Esophagus muscularis mucosa (tissue), 4 donors: ENCODE data around the gene ITGA7. TPM values are rescaled to one million over a fixed set of nuclear protein-coding genes. Genes with fewer than 3 reads are reported as not detected.
A peak's percentile ranks its signal among the peaks of the same experiment; 100 is the strongest.

Experiments
- DNase-seq: peaks from one replicate; pipeline ENCODE4 v3.0.0-alpha.2; 2017; ENCODE audit errors: extremely low spot score
- H3K27ac ChIP-seq, 4 donors: fragments of 200-600 bp; sonication (generic); replicated peaks in 1 of 4; 1 replicate in 3 of 4; 2 replicates in 1 of 4; pipeline ENCODE4 v1.5.1; 2016 to 2019; ENCODE audit warnings: mild to moderate bottlenecking in 1 of 4
- H3K27me3 ChIP-seq, 4 donors: fragments of 200-600 bp; sonication (generic); one replicate each; pipeline versions ENCODE4 v1.5.1 to v1.6.0; 2016 to 2019
- H3K36me3 ChIP-seq, 4 donors: fragments of 200-600 bp; sonication (generic); one replicate each; pipeline ENCODE4 v1.5.1; 2016 to 2019
- H3K4me1 ChIP-seq, 4 donors: fragments of 200-600 bp; sonication (generic); one replicate each; pipeline ENCODE4 v1.5.1; 2016 to 2019
- H3K4me3 ChIP-seq, 4 donors: fragments of 200-600 bp; sonication (generic); 1 replicate in 2 of 4; 2 replicates in 2 of 4; pipeline ENCODE4 v1.5.1; 2016 to 2019; ENCODE audit warnings: mild to moderate bottlenecking in 4 of 4, moderate library complexity in 1 of 4
- H3K9me3 ChIP-seq, 4 donors: fragments of 200-600 bp; sonication (generic); 1 replicate in 3 of 4; 2 replicates in 1 of 4; pipeline ENCODE4 v1.5.1; 2016 to 2019
- EP300 ChIP-seq: sonication (generic); formaldehyde crosslinking; IDR thresholded peaks from one replicate; pipeline ENCODE4 v1.6.1; 2017; ENCODE audit warnings: antibody characterized with exemption
- POLR2A ChIP-seq: fragments of 450-650 bp; IDR thresholded peaks from one replicate; pipeline ENCODE4 v1.6.1; 2017; ENCODE audit warnings: antibody characterized with exemption, moderate library complexity, mild to moderate bottlenecking, low read depth
- POLR2AphosphoS5 ChIP-seq, 2 donors: sonication (generic); formaldehyde crosslinking; IDR thresholded peaks; one replicate each; pipeline ENCODE4 v1.6.1; 2017; ENCODE audit warnings: antibody characterized with exemption in 2 of 2
- WGBS: methylation state at CpG from one replicate; pipeline ENCODE4 v1.1.5; 2018; 5-methylcytosine and 5-hydroxymethylcytosine counted together
- intact Hi-C: fragments of 100-400 bp; cut with DNase I; formaldehyde crosslinking; loops from one replicate; pipeline ENCODE4 v1.15.1; 2023
- total RNA-seq, 4 donors: library from RNA; depleted of rRNA; stranded (reverse); fragments of >200 nt; gene quantifications; one replicate each; pipeline versions ENCODE4 v1.1.0 to v1.2.1, GENCODE V29; 2016
- TF ChIP-seq, protein P1 (sequence below), 3 experiments: fragments of 200-600 bp in 2 of 3; fragments of 450-650 bp in 1 of 3; sonication (generic) in 2 of 3; IDR thresholded peaks; one replicate each; pipeline ENCODE4 v1.5.1; 2017 to 2019; ENCODE audit warnings: antibody characterized with exemption in 3 of 3, mild to moderate bottlenecking in 2 of 3, moderate library complexity in 1 of 3

ITGA7 gene
- total RNA-seq, 4 donors from 2014 or later: 155 to 245 (median 218) TPM

- H3K9me3 ChIP-seq: no peaks in the 10 kb centered on the region
- H3K4me3 ChIP-seq: peak overlapping the region; percentile 71 to 86 (median 74)
- TF ChIP-seq POLR2AphosphoS5 (IDR thresholded peaks at IDR 0.05): peak; percentile 46 to 64
- TF ChIP-seq, protein P1, sequence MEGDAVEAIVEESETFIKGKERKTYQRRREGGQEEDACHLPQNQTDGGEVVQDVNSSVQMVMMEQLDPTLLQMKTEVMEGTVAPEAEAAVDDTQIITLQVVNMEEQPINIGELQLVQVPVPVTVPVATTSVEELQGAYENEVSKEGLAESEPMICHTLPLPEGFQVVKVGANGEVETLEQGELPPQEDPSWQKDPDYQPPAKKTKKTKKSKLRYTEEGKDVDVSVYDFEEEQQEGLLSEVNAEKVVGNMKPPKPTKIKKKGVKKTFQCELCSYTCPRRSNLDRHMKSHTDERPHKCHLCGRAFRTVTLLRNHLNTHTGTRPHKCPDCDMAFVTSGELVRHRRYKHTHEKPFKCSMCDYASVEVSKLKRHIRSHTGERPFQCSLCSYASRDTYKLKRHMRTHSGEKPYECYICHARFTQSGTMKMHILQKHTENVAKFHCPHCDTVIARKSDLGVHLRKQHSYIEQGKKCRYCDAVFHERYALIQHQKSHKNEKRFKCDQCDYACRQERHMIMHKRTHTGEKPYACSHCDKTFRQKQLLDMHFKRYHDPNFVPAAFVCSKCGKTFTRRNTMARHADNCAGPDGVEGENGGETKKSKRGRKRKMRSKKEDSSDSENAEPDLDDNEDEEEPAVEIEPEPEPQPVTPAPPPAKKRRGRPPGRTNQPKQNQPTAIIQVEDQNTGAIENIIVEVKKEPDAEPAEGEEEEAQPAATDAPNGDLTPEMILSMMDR (IDR thresholded peaks at IDR 0.05): no peak
- H3K27me3 ChIP-seq: no peaks in the 10 kb centered on the region
- 4% methylated on average over 3 of the region's 3 CpGs for WGBS
- peaks cover 33 to 90% (median 83%) of the 10 kb centered on the region in 4 donors for H3K4me1 ChIP-seq
- H3K36me3 ChIP-seq: no peaks in the 10 kb centered on the region
- intact Hi-C loops: no loop called here
- H3K27ac ChIP-seq: peak overlapping the region; percentile 89 to 100 (median 96)
- no peak for DNase-seq
These were observed 1.1 kb upstream of the ITGA7 start for GRCh38 chr12:55708695-55709233.

- intact Hi-C loops: no loop called here
- WGBS: 13% methylated on average over 7 of the region's 22 CpGs
- DNase-seq: no peak
These were observed 459 bp downstream of the ITGA7 start for GRCh38 chr12:55707219-55707671.

GRCh38 chr12:55706568-55707218 lies 1.0 kb downstream of the ITGA7 start:
- peak overlapping the region; percentile 89 to 100 (median 96) for H3K27ac ChIP-seq
- no peak for TF ChIP-seq POLR2AphosphoS5 (IDR thresholded peaks at IDR 0.05)
- TF ChIP-seq, protein P1 (IDR thresholded peaks at IDR 0.05): no peak
- no peak for TF ChIP-seq POLR2A
- TF ChIP-seq EP300: no peak
- H3K36me3 ChIP-seq: peaks cover 0 to 5% (median under 1%) of the 10 kb centered on the region in 4 donors
- no peaks in the 10 kb centered on the region for H3K9me3 ChIP-seq
- 20% methylated on average over 2 of the region's 2 CpGs for WGBS
- peaks cover 36 to 90% (median 82%) of the 10 kb centered on the region in 4 donors for H3K4me1 ChIP-seq
- DNase-seq: no peak
- peak overlapping the region; percentile 71 to 86 (median 74) for H3K4me3 ChIP-seq
- intact Hi-C loops: no loop called here
- H3K27me3 ChIP-seq: no peaks in the 10 kb centered on the region

More at GRCh38 chr12:55707219-55707671, 459 bp downstream of the ITGA7 start:
- Histone ChIP-seq H3K4me1 (peaks cover 34 to 90% (median 83%) of the 10 kb centered on the region in 4 donors), H3K27me3 (no peaks in the 10 kb centered on the region), H3K27ac (peak overlapping the region; percentile 89 to 100 (median 96)), H3K9me3 (no peaks in the 10 kb centered on the region), H3K36me3 (peaks cover 0 to 5% (median 0%) of the 10 kb centered on the region in 4 donors), H3K4me3 (peak overlapping the region; percentile 71 to 86 (median 74))
- no peak for TF ChIP-seq POLR2AphosphoS5 (IDR thresholded peaks at IDR 0.05)
- no peak for TF ChIP-seq EP300
- TF ChIP-seq POLR2A: no peak
- TF ChIP-seq, protein P1 (IDR thresholded peaks at IDR 0.05): no peak

DNA sequence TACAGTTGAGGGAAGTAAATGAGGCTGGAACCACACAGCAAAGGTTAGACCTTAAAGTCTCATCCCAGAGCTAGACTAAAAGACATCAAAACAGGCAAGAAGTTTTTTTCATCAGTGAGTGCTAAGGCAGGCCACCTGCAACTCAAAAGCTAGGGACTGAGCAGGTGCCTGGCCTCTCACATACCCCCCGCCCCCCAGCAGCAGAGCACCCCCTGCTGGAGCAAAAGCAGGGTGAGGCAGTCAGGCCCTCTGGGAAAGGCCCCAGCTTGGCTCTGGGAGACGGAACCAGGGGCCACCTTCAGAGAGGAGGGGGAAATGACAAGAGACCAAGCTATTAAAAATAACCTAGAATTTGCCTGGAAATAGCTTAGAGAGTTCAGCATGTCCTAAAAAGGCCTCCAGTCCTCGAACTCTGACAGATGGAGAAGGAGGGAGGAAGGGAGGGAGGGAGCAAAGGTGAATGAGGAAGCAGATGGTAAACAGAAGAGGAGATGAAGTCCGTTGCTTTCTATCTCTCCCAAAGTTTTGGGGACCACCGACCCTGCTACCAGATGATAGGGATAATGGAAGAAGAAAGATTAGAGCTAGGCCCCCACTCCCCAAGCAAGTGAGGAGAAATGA lies 1.8 kb downstream of the ITGA7 start:
- H3K27ac ChIP-seq: peak overlapping the region; percentile 89 to 100 (median 96)
- intact Hi-C loops: no loop called here
- 26% methylated on average over 5 of the region's 5 CpGs for WGBS

More for the DNA sequence above, 1.8 kb downstream of the ITGA7 start:
- no peak for DNase-seq
- Histone ChIP-seq H3K4me3 (peak overlapping the region; percentile 71 to 86 (median 74)), H3K9me3 (no peaks in the 10 kb centered on the region), H3K4me1 (peaks cover 38 to 91% (median 82%) of the 10 kb centered on the region in 4 donors), H3K27me3 (no peaks in the 10 kb centered on the region), H3K36me3 (peaks cover 0 to 9% (median 5%) of the 10 kb centered on the region in 4 donors)
- TF ChIP-seq POLR2AphosphoS5 (IDR thresholded peaks at IDR 0.05) (peak; percentile 39 to 68), POLR2A (no peak), EP300 (no peak)
- TF ChIP-seq, protein P1 (IDR thresholded peaks at IDR 0.05): peak; percentile 61 to 77 (median 66)
